ENCODE results near the gene SLAMF8.

- TF ChIP-seq POLR2A (IDR thresholded peaks at IDR 0.05; ENCODE audit: low read length) (no peak), GATA1 (IDR thresholded peaks at IDR 0.05; ENCODE audit: low read depth, low read length) (no peak)
Observed at GRCh38 chr1:159838715-159839114, 12.0 kb downstream of the SLAMF8 start.

All from erythroblast (primary cell).